Activated naive CD4-positive, alpha-beta T cell treated with anti-CD3 and anti-CD28 coated beads, Interleukin-2, amount 50 U/mL, for 16 hours (primary cell): ENCODE measurements around the gene DDX31.

ENCODE experiments used
- DNase-seq: peaks from one replicate; pipeline ENCODE4 v3.0.0-alpha.2; 2020

Gene DDX31

DNA sequence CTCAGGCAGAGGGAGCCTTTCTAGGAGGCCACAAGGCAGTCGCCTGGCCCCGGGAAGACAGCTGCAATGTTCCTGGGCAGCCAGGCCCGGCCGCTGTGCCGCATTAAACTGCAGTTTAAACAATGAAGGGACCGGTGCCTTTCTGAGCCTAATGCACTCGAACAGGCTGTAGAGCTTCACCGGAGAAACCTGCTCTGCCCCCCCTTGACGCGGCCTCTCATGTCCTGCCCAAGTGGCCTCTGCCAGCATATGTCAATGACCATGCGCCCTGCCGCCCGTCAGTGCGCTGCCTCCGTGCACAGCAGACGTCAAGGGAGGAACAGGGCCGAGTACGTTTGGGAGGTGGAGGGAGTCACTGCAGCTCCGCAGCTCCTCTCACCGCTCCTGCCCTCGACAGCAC is 125.8 kb downstream of the DDX31 start:
- DNase-seq, result no peak

DNA sequence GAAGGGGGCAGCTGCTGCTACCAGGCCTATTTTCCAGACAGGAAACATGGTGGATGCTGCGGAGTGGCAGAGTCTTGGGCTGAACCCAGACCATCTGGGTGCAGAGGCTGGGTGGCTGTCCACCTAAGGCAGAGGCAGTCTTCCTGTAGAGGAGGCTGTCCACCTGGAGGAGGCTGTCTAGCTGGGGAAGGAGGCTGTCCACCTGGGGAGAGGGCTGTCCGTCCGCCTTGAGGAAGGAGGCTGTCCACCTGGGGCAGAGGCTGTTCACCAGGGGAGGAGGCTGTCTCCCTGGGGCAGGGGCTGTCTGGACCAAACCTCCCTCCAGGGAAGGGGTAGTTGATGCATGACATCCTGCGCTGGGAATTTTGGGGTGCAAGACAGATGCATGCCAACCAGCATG is 126.5 kb downstream of the DDX31 start:
- no peak for DNase-seq
